Lung (tissue), 12 donors: ENCODE data around the gene MAP3K7. TPM values are rescaled to one million over a fixed set of nuclear protein-coding genes. Genes with fewer than 3 reads are reported as not detected.
A peak's percentile ranks its signal among the peaks of the same experiment; 100 is the strongest.

ENCODE experiments used
- ATAC-seq: fragments of 200-7000 bp; cut with Tn5 transposase; one replicate; pipeline ENCODE4 v1.9.1; 2020; ENCODE audit warnings: moderate number of reproducible peaks; ENCODE audit not compliant: insufficient read depth, low FRiP score
- DNase-seq, 3 donors: peaks; one replicate each; pipeline ENCODE4 v3.0.0-alpha.2; 2013 to 2017
- H3K27ac ChIP-seq, 2 donors: one replicate each; pipeline ENCODE4 v1.5.1; 2013; ENCODE audit warnings: mild to moderate bottlenecking in 2 of 2, moderate library complexity in 2 of 2, control low read depth in 1 of 2, inconsistent platforms in 1 of 2, low read depth in 1 of 2, low read length in 1 of 2
- H3K27me3 ChIP-seq, 3 donors: one replicate each; pipeline ENCODE4 v1.5.1; 2013; ENCODE audit warnings: low read length in 2 of 3; ENCODE audit not compliant: control insufficient read depth in 3 of 3, insufficient read depth in 3 of 3
- H3K36me3 ChIP-seq, 4 donors: one replicate each; pipeline ENCODE4 v1.5.1; 2013; ENCODE audit warnings: low read length in 4 of 4, mild to moderate bottlenecking in 1 of 4, moderate library complexity in 1 of 4; ENCODE audit not compliant: control insufficient read depth in 4 of 4, insufficient read depth in 4 of 4
- H3K4me1 ChIP-seq, 5 donors: one replicate each; pipeline ENCODE4 v1.5.1; 2013; ENCODE audit warnings: low read length in 5 of 5, mild to moderate bottlenecking in 2 of 5, moderate library complexity in 1 of 5; ENCODE audit not compliant: control insufficient read depth in 5 of 5, insufficient read depth in 5 of 5
- H3K4me3 ChIP-seq: one replicate; pipeline ENCODE4 v1.5.1; 2013; ENCODE audit warnings: mild to moderate bottlenecking, control low read depth, moderate library complexity
- H3K9ac ChIP-seq, 2 donors: one replicate each; pipeline ENCODE4 v1.5.1; 2013; ENCODE audit warnings: low read length in 2 of 2, control low read depth in 1 of 2; ENCODE audit not compliant: insufficient read depth in 1 of 2
- H3K9me3 ChIP-seq, 4 donors: one replicate each; pipeline ENCODE4 v1.5.1; 2013; ENCODE audit warnings: low read length in 3 of 4, mild to moderate bottlenecking in 1 of 4, moderate library complexity in 1 of 4; ENCODE audit not compliant: control insufficient read depth in 4 of 4, insufficient read depth in 3 of 4
- CTCF ChIP-seq: IDR thresholded peaks from 2 replicates; pipeline ENCODE4 v1.5.1; 2012; ENCODE audit warnings: mild to moderate bottlenecking; ENCODE audit errors: control extremely low read depth, extremely low read depth
- WGBS, 2 donors: extraction: QIAGEN DNeasy Blood & Tissue Kit; methylation state at CpG; one replicate each; pipeline ENCODE4 v1.1.7; 2013; 5-methylcytosine and 5-hydroxymethylcytosine counted together
- polyA plus RNA-seq, 2 donors: library from polyadenylated mRNA; stranded (reverse); fragments of 200-250 nt; gene quantifications; one replicate each; pipeline ENCODE4 v1.2.1, GENCODE V29; 2013
- total RNA-seq, 2 donors: library from RNA; depleted of rRNA in 1 of 2; stranded (reverse); fragments of >200 nt in 1 of 2; gene quantifications; one replicate each; pipeline ENCODE4 v1.2.1, GENCODE V29; 2014 to 2021
- donor health status: control.
- donor health status: control.
- donor health status: Bipolar disorder and iron deficiency.
- donor health status: healthy.
- donor health status: DM: yes; HTN: yes; CAD: no.

The MAP3K7 gene
- total and polyA plus RNA-seq, 4 donors = 10.5 to 45.8 (median 15.7) TPM

- Histone ChIP-seq H3K36me3 (no peaks in the 10 kb centered on the region), H3K4me3 (no peak overlapping the region), H3K27ac (no peak overlapping the region), H3K9ac (peak overlapping the region in 1 of 2 donors; percentile 3), H3K4me1 (peaks cover 0 to 4% (median 0%) of the 10 kb centered on the region in 5 donors), H3K27me3 (no peaks in the 10 kb centered on the region), H3K9me3 (no peaks in the 10 kb centered on the region)
- peak; percentile 87 to 93 (median 92) for DNase-seq
- peak; percentile 93 for TF ChIP-seq CTCF
- 37 to 48% methylated on average over 15 of the region's 15 CpGs for WGBS, 2 donors
- ATAC-seq = peak; percentile 97
Measured at GRCh38 chr6:90478789-90479602, 107.9 kb downstream of the MAP3K7 start.

DNA sequence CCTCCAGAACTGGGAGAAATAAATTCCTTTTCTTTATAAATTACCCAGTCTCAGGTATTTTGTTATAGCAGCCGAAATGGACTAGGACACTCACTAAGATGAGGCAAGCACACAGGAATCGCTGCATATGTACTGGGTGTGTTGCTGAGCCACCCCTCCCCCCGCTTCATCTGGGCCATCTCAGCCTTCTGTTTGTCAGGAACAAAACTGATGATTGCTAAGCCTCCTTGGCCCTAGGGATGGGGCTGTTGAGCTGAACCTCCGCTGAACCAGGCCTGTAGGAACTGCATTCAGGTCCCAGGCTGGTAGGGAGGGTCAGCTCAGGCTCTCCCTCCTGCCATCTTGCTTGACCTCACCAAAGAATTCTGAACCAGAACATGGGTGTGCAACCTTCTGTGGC is 108.6 kb downstream of the MAP3K7 start:
- no peak for DNase-seq
- Histone ChIP-seq H3K27me3 (no peaks in the 10 kb centered on the region), H3K9me3 (no peaks in the 10 kb centered on the region), H3K27ac (no peak overlapping the region), H3K9ac (no peak overlapping the region), H3K36me3 (no peaks in the 10 kb centered on the region), H3K4me1 (peaks cover 0 to 4% (median 0%) of the 10 kb centered on the region in 5 donors), H3K4me3 (no peak overlapping the region)
- ATAC-seq = no peak
- 95 to 97% methylated on average over 4 of the region's 4 CpGs for WGBS, 2 donors
- TF ChIP-seq CTCF = no peak

GRCh38 chr6:90477366-90477765 is 109.5 kb downstream of the MAP3K7 start:
- ATAC-seq = no peak
- DNase-seq = no peak
- Histone ChIP-seq H3K4me3 (no peak overlapping the region), H3K9me3 (no peaks in the 10 kb centered on the region), H3K36me3 (no peaks in the 10 kb centered on the region), H3K9ac (no peak overlapping the region), H3K27ac (no peak overlapping the region), H3K4me1 (peaks cover 0 to 4% (median 0%) of the 10 kb centered on the region in 5 donors), H3K27me3 (no peaks in the 10 kb centered on the region)
- WGBS, 2 donors = 85% methylated on average over 4 of the region's 4 CpGs
- no peak for TF ChIP-seq CTCF

DNA sequence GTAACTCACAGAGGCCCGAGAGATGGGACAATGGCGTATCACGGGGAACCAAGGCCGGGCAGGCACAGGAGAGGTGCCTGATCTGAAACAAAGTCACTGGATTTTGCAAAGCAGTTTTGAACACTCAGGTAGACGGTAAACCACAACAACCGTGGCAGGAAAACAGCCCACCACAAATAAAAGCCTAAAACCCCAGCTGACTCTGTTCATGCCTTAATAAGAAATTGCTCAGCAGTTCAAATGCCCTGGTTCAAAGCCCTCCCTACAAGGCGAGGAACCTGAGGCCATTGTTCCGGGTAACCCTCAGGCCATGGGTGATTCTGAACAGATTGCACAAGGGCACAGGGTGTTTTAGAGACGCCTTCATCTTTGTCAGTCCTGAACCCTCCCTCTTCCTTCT is 114.2 kb downstream of the MAP3K7 start:
- Histone ChIP-seq H3K27ac (no peak overlapping the region), H3K36me3 (no peaks in the 10 kb centered on the region), H3K9me3 (no peaks in the 10 kb centered on the region), H3K4me1 (peaks cover 0 to 17% (median 0%) of the 10 kb centered on the region in 5 donors), H3K9ac (no peak overlapping the region), H3K4me3 (no peak overlapping the region), H3K27me3 (no peaks in the 10 kb centered on the region)
- no peak for TF ChIP-seq CTCF
- WGBS, 2 donors = 67 to 81% methylated on average over 9 of the region's 9 CpGs
- DNase-seq = no peak
- ATAC-seq = no peak
